ENCODE data around the gene BUB3. TPM values are rescaled to one million over a fixed set of nuclear protein-coding genes. Genes with fewer than 3 reads are reported as not detected.

The BUB3 gene
- total RNA-seq, 1 donor: 107 TPM

GRCh38 chr10:123158682-123159081 lies 4.5 kb downstream of the BUB3 start:
- Histone ChIP-seq H2AFZ (ENCODE audit: low read length) (no peak overlapping the region), H3K4me3 (ENCODE audit: insufficient read depth, low read length) (no peak overlapping the region), H3K4me2 (ENCODE audit: insufficient read depth, low read length) (peak overlapping the region; percentile 6), H4K20me1 (ENCODE audit: insufficient read depth, low read length) (peaks cover 39% of the 10 kb centered on the region), H3K9me3 (ENCODE audit: low read depth, low read length) (no peaks in the 10 kb centered on the region), H3K27ac (ENCODE audit: low read depth, low read length) (no peak overlapping the region), H3K79me2 (ENCODE audit: insufficient read depth, low read length) (peaks cover 92% of the 10 kb centered on the region), H3K36me3 (ENCODE audit: insufficient read depth, low read length) (peaks cover 59% of the 10 kb centered on the region), H3K27me3 (ENCODE audit: insufficient read depth, low read length) (no peaks in the 10 kb centered on the region), H3K4me1 (ENCODE audit: insufficient read depth, low read length) (peaks cover 38% of the 10 kb centered on the region)
- no peak for DNase-seq (ENCODE audit: insufficient read length, low spot score, missing footprints)
- TF ChIP-seq CTCF (IDR thresholded peaks at IDR 0.05; ENCODE audit: extremely low read depth, low read depth, low read length): no peak

- Histone ChIP-seq H3K79me2 (ENCODE audit: insufficient read depth, low read length) (peaks cover 94% of the 10 kb centered on the region), H3K9me3 (ENCODE audit: low read depth, low read length) (no peaks in the 10 kb centered on the region), H3K4me2 (ENCODE audit: insufficient read depth, low read length) (no peak overlapping the region), H2AFZ (ENCODE audit: low read length) (no peak overlapping the region), H3K36me3 (ENCODE audit: insufficient read depth, low read length) (peaks cover 72% of the 10 kb centered on the region), H4K20me1 (ENCODE audit: insufficient read depth, low read length) (peaks cover 34% of the 10 kb centered on the region), H3K27me3 (ENCODE audit: insufficient read depth, low read length) (no peaks in the 10 kb centered on the region), H3K4me3 (ENCODE audit: insufficient read depth, low read length) (no peak overlapping the region), H3K27ac (ENCODE audit: low read depth, low read length) (no peak overlapping the region), H3K4me1 (ENCODE audit: insufficient read depth, low read length) (peaks cover 34% of the 10 kb centered on the region)
- no peak for TF ChIP-seq CTCF (IDR thresholded peaks at IDR 0.05; ENCODE audit: extremely low read depth, low read depth, low read length)
- no peak for DNase-seq (ENCODE audit: insufficient read length, low spot score, missing footprints)
These were observed 6.2 kb downstream of the BUB3 start for GRCh38 chr10:123160311-123160980.

- peaks cover 8% of the 10 kb centered on the region for H4K20me1 ChIP-seq (ENCODE audit: insufficient read depth, low read length)
- H3K4me3 ChIP-seq (ENCODE audit: insufficient read depth, low read length): no peak overlapping the region
- no peak for DNase-seq (ENCODE audit: insufficient read length, low spot score, missing footprints)
- H3K4me2 ChIP-seq (ENCODE audit: insufficient read depth, low read length): no peak overlapping the region
- TF ChIP-seq CTCF (IDR thresholded peaks at IDR 0.05; ENCODE audit: extremely low read depth, low read depth, low read length): no peak
- no peak overlapping the region for H2AFZ ChIP-seq (ENCODE audit: low read length)
- H3K36me3 ChIP-seq (ENCODE audit: insufficient read depth, low read length): peaks cover 62% of the 10 kb centered on the region
- H3K9me3 ChIP-seq (ENCODE audit: low read depth, low read length): no peaks in the 10 kb centered on the region
- peaks cover 77% of the 10 kb centered on the region for H3K79me2 ChIP-seq (ENCODE audit: insufficient read depth, low read length)
- H3K4me1 ChIP-seq (ENCODE audit: insufficient read depth, low read length): no peaks in the 10 kb centered on the region
- H3K27ac ChIP-seq (ENCODE audit: low read depth, low read length): no peak overlapping the region
- H3K27me3 ChIP-seq (ENCODE audit: insufficient read depth, low read length): no peaks in the 10 kb centered on the region
These were observed 10.1 kb downstream of the BUB3 start for GRCh38 chr10:123164319-123164718.

- no peaks in the 10 kb centered on the region for H3K4me1 ChIP-seq (ENCODE audit: insufficient read depth, low read length)
- no peak for DNase-seq (ENCODE audit: insufficient read length, low spot score, missing footprints)
- H3K79me2 ChIP-seq (ENCODE audit: insufficient read depth, low read length): peaks cover 67% of the 10 kb centered on the region
- H3K4me3 ChIP-seq (ENCODE audit: insufficient read depth, low read length): no peak overlapping the region
- no peaks in the 10 kb centered on the region for H3K9me3 ChIP-seq (ENCODE audit: low read depth, low read length)
- no peaks in the 10 kb centered on the region for H3K27me3 ChIP-seq (ENCODE audit: insufficient read depth, low read length)
- no peak overlapping the region for H2AFZ ChIP-seq (ENCODE audit: low read length)
- peaks cover 65% of the 10 kb centered on the region for H3K36me3 ChIP-seq (ENCODE audit: insufficient read depth, low read length)
- H3K4me2 ChIP-seq (ENCODE audit: insufficient read depth, low read length): no peak overlapping the region
- no peak overlapping the region for H3K27ac ChIP-seq (ENCODE audit: low read depth, low read length)
- no peak for TF ChIP-seq CTCF (IDR thresholded peaks at IDR 0.05; ENCODE audit: extremely low read depth, low read depth, low read length)
- H4K20me1 ChIP-seq (ENCODE audit: insufficient read depth, low read length): peaks cover 8% of the 10 kb centered on the region
These were observed 11.4 kb downstream of the BUB3 start for GRCh38 chr10:123165445-123166072.
